IMR-90 (cell line): ENCODE measurements around the gene GMPPA.

Source experiments
- CHD1 ChIP-seq: IDR thresholded peaks from 2 replicates; pipeline ENCODE4 v1.6.1; 2012; ENCODE audit warnings: low read depth, low read length, improper control_type of control experiment
- CTCF ChIP-seq: conservative IDR thresholded peaks from 2 replicates; pipeline ENCODE4 v1.5.1; 2012; ENCODE audit warnings: mild to moderate bottlenecking, low read depth, low read length, improper control_type of control experiment
- MAFK ChIP-seq: IDR thresholded peaks from 2 replicates; pipeline ENCODE4 v1.6.1; 2012; ENCODE audit warnings: low read depth, low read length, improper control_type of control experiment
- MAZ ChIP-seq: IDR thresholded peaks from 2 replicates; pipeline ENCODE4 v1.6.1; 2012; ENCODE audit warnings: low read depth, mild to moderate bottlenecking, low read length, improper control_type of control experiment, moderate library complexity, borderline replicate concordance
- MXI1 ChIP-seq: IDR thresholded peaks from 2 replicates; pipeline ENCODE4 v1.6.1; 2012; ENCODE audit warnings: low read depth, mild to moderate bottlenecking, low read length, moderate library complexity, borderline replicate concordance
- POLR2A ChIP-seq: IDR thresholded peaks from 2 replicates; pipeline ENCODE4 v1.6.1; 2012; ENCODE audit warnings: mild to moderate bottlenecking, low read depth, low read length

DNA sequence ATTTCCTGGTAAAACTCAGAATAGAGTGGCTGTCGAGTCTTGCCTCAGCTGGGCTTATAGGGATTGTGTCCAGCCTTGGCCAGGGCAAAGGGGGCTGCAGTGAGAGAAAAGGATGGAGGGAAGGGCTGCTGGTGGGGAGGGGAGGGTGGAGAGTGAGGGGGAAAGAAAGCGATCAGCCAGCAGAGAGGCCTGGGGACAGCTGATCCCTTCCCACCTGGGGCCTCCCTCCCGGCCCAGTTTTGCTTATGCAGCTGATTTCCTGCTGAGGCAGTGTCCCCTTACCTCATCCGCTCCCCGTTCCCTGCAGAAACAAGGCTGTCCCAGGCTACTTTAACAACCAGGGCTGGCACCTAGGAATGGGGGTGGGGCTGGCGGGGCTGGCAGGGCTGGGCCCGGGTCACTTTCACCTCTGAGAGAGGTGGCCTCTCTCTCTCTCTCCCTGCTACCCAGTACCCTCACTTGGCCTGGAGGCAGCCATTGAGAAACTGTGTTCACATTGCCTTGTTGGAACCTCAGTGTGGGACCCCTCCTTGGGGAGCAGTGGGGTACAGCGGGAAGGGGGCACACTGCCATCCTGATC lies 12.2 kb upstream of the GMPPA start:
- TF ChIP-seq MXI1 (no peak), CTCF (no peak), POLR2A (no peak), MAFK (no peak), MAZ (no peak), CHD1 (no peak)
